Activated B cell treated with CpG ODN at 0.5 μM for 24 hours (primary cell): ENCODE results near the gene TIAM1. TPM values are rescaled to one million over a fixed set of nuclear protein-coding genes. Genes with fewer than 3 reads are reported as not detected.

ENCODE experiments used
- ATAC-seq: fragments of 200-7000 bp; cut with Tn5 transposase; one replicate; pipeline ENCODE4 v1.10.0; 2021; ENCODE audit warnings: low read depth, mild to moderate bottlenecking, moderate library complexity
- CTCF ChIA-PET: fragments of 350-600 bp; sonication (Branson Sonifier 250); formaldehyde crosslinking; loops from one replicate; lab custom pipeline; 2021; ENCODE audit warnings: antibody characterized with exemption; lab: Charles Lee
- POLR2A ChIA-PET: fragments of 350-600 bp; sonication (Branson Sonifier 250); formaldehyde crosslinking; loops from one replicate; lab custom pipeline; 2021; ENCODE audit warnings: antibody characterized with exemption; lab: Charles Lee
- DNase-seq: peaks from one replicate; pipeline ENCODE4 v3.0.0; 2022
- H3K27ac Mint-ChIP-seq: one replicate; pipeline ENCODE4 v1.8.0; 2020; ENCODE audit warnings: mixed read lengths
- H3K27me3 Mint-ChIP-seq: one replicate; pipeline ENCODE4 v1.8.0; 2021; ENCODE audit warnings: mixed read lengths
- H3K36me3 Mint-ChIP-seq: one replicate; pipeline ENCODE4 v1.8.0; 2021; ENCODE audit warnings: low read depth, mixed read lengths
- H3K4me1 Mint-ChIP-seq: one replicate; pipeline ENCODE4 v1.8.0; 2021; ENCODE audit warnings: mixed read lengths
- H3K4me3 Mint-ChIP-seq: one replicate; pipeline ENCODE4 v1.8.0; 2020; ENCODE audit warnings: mild to moderate bottlenecking, mixed read lengths
- H3K9me3 Mint-ChIP-seq: one replicate; pipeline ENCODE4 v1.8.0; 2020; ENCODE audit warnings: mixed read lengths
- intact Hi-C: fragments of 100-400 bp; cut with micrococcal nuclease; formaldehyde crosslinking; loops from one replicate; pipeline ENCODE4 v1.15.1; 2024
- total RNA-seq: library from RNA; stranded (reverse); gene quantifications from 2 replicates; pipeline ENCODE4 v1.2.3, GENCODE V29; 2022
- TF ChIP-seq, protein P1 (sequence below): fragments of 200-600 bp; IDR thresholded peaks from one replicate; pipeline ENCODE4 v1.8.0; 2022; ENCODE audit warnings: antibody characterized with exemption, mild to moderate bottlenecking

Gene TIAM1
- total RNA-seq, 1 donor from 2014 or later, result 0.84 TPM

DNA sequence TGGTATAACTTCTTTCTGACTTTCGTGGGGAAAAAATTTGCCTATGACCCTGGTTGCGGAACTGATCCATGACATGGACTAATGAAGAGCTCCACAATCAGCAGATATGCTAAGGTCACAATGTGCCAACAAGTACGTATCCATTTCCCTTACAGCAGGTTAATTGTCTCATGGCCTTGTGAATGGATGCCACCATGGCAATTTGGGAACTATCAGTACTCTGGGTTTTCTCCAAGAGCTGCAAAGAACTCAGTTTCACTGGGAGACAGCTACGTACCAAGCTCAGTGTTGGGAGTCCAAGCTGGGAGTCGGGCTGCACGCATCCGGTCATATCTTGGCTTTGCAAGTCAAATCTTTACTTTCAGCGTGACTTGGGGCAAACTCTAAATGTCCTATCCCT is 64.8 kb downstream of the TIAM1 start:
- no peak for ATAC-seq
- Mint-ChIP-seq H3K4me3 (no peak overlapping the region), H3K27me3 (no peaks in the 10 kb centered on the region), H3K36me3 (no peaks in the 10 kb centered on the region), H3K4me1 (no peaks in the 10 kb centered on the region), H3K9me3 (no peaks in the 10 kb centered on the region), H3K27ac (no peak overlapping the region)
- ChIA-PET CTCF (no interaction called here), POLR2A (no interaction called here)
- DNase-seq, result no peak
- TF ChIP-seq, protein P1, sequence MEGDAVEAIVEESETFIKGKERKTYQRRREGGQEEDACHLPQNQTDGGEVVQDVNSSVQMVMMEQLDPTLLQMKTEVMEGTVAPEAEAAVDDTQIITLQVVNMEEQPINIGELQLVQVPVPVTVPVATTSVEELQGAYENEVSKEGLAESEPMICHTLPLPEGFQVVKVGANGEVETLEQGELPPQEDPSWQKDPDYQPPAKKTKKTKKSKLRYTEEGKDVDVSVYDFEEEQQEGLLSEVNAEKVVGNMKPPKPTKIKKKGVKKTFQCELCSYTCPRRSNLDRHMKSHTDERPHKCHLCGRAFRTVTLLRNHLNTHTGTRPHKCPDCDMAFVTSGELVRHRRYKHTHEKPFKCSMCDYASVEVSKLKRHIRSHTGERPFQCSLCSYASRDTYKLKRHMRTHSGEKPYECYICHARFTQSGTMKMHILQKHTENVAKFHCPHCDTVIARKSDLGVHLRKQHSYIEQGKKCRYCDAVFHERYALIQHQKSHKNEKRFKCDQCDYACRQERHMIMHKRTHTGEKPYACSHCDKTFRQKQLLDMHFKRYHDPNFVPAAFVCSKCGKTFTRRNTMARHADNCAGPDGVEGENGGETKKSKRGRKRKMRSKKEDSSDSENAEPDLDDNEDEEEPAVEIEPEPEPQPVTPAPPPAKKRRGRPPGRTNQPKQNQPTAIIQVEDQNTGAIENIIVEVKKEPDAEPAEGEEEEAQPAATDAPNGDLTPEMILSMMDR, result no peak
- intact Hi-C loops, result no loop called here

DNA sequence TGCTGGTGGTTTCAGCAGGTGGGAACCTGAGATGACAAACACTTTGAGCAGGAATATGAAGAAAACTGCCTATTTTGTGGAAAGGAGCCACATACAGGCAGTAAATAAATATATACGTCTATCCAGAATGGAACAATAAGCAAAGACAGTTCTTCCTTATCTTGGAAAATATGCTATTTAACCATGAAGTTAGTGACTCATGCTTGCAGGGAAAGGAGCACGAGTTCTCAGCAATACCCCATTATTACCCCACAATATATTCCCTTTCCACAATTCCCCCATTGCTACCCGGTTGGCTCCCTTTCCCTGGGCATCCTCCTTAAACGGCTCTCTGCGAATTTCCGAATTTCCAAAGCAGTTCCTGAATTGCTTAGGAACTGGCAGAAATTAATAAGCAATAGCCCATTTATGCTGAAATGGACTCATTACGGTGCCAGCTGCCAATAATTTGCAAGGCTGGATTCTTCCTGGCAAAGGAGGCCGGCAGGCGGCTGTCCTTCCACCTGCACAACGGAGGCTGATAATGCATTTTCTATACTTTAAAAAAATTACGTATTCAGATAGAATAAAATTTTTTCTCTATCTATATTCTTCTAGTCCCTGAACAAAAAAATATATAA is 65.4 kb downstream of the TIAM1 start:
- Mint-ChIP-seq H3K9me3 (peaks cover 2% of the 10 kb centered on the region), H3K4me1 (no peaks in the 10 kb centered on the region), H3K27me3 (no peaks in the 10 kb centered on the region), H3K4me3 (no peak overlapping the region), H3K36me3 (no peaks in the 10 kb centered on the region), H3K27ac (no peak overlapping the region)
- TF ChIP-seq, protein P1, result no peak
- ChIA-PET CTCF (no interaction called here), POLR2A (no interaction called here)
- intact Hi-C loops, result no loop called here
- ATAC-seq, result no peak
- DNase-seq, result no peak

DNA sequence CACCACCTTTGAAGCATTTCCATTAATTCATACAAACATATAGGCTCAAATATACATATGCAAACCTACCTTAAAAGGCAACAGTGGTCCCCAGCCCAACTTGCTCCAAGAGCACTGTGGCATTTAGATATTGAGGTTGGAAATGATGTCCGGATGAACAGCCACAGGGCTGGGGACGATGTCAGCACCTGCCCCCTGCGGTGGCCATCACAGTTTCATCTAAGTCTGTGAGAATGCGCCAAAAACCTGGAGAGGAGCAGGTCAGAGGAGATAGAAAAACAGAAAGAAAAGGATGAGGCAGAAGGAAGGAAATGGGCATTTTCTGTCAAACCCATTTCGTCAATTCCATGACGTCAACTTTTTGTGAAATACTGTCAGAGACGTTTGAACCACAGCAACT is 67.4 kb downstream of the TIAM1 start:
- ATAC-seq (no peak), DNase-seq (no peak)
- H3K27ac Mint-ChIP-seq, result no peak overlapping the region
- H3K4me1 Mint-ChIP-seq, result no peaks in the 10 kb centered on the region
- H3K27me3 Mint-ChIP-seq, result no peaks in the 10 kb centered on the region
- H3K36me3 Mint-ChIP-seq, result no peaks in the 10 kb centered on the region
- CTCF ChIA-PET, result no interaction called here
- intact Hi-C loops, result no loop called here
- no peak overlapping the region for H3K4me3 Mint-ChIP-seq
- H3K9me3 Mint-ChIP-seq, result peaks cover 8% of the 10 kb centered on the region
- POLR2A ChIA-PET, result no interaction called here
- TF ChIP-seq, protein P1, result no peak

DNA sequence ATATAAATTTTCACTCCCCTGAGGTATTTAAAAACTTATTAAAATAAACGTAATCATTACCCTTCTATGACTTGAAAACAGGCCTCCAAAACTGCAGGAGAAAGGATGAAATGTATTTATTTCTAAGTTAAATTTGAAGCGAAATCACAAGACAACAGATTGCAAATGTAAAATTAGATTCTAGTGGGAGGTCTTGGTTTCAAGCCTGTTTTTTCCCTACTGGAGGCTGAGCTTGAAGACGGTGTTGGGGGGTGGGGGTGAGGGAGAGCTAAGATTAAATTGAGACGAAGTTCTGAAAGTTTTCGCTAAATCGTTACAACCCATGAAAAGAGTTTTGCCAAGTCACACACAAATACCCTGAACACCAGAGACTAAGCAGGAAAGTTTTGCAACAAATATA is 68.2 kb downstream of the TIAM1 start:
- no peak overlapping the region for H3K27ac Mint-ChIP-seq
- ATAC-seq (no peak), DNase-seq (no peak)
- H3K36me3 Mint-ChIP-seq, result no peaks in the 10 kb centered on the region
- ChIA-PET POLR2A (no interaction called here), CTCF (no interaction called here)
- no peaks in the 10 kb centered on the region for H3K4me1 Mint-ChIP-seq
- intact Hi-C loops, result no loop called here
- H3K4me3 Mint-ChIP-seq, result no peak overlapping the region
- TF ChIP-seq, protein P1, result no peak
- H3K27me3 Mint-ChIP-seq, result no peaks in the 10 kb centered on the region
- peaks cover 8% of the 10 kb centered on the region for H3K9me3 Mint-ChIP-seq

DNA sequence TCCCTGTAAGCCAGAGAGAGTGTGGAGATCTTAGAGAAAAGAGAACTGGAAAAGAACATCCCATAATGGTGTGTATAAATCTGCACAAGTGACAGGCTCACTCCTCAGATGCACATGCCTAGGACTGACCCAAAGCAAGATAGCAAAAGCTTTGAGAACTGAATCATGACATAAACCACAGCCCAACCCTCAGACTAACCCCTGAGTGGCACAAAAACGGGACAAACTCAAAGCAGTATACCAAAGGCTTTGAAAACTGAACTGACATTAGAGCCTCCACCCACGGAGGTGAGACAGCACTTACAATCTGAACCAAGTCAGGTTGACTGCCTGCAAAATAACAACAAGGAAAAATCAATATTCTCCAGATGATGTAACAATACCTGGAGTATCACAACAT is 70.8 kb downstream of the TIAM1 start:
- DNase-seq, result no peak
- ChIA-PET CTCF (no interaction called here), POLR2A (no interaction called here)
- Mint-ChIP-seq H3K27ac (no peak overlapping the region), H3K4me1 (no peaks in the 10 kb centered on the region), H3K27me3 (no peaks in the 10 kb centered on the region), H3K9me3 (peaks cover 8% of the 10 kb centered on the region), H3K4me3 (no peak overlapping the region), H3K36me3 (no peaks in the 10 kb centered on the region)
- intact Hi-C loops, result no loop called here
- TF ChIP-seq, protein P1, result no peak
- no peak for ATAC-seq
